ENCODE data around the gene BAIAP2.
A peak's percentile ranks its signal among the peaks of the same experiment; 100 is the strongest.

Gene BAIAP2

GRCh38 chr17:81091774-81092517 is 57.0 kb downstream of the BAIAP2 start:
- DNase-seq, result no peak

- no peak for DNase-seq
Measured at GRCh38 chr17:81092518-81093095, 57.7 kb downstream of the BAIAP2 start.

- no peak for DNase-seq
Measured at GRCh38 chr17:81093619-81094508, 58.9 kb downstream of the BAIAP2 start.

GRCh38 chr17:81094509-81095382 is 59.8 kb downstream of the BAIAP2 start:
- peak; percentile 87 to 92 for DNase-seq

- DNase-seq, result peak in 1 of 2 donors; percentile 13
Measured at GRCh38 chr17:81095383-81095762, 60.4 kb downstream of the BAIAP2 start.

GRCh38 chr17:81096741-81097133 is 61.8 kb downstream of the BAIAP2 start:
- DNase-seq, result no peak

GRCh38 chr17:81097134-81097942 is 62.4 kb downstream of the BAIAP2 start:
- DNase-seq, result peak; percentile 27 to 52

- DNase-seq, result peak in 1 of 2 donors; percentile 3
Measured at GRCh38 chr17:81097943-81098308, 63.0 kb downstream of the BAIAP2 start.

GRCh38 chr17:81099888-81100287 is 64.9 kb downstream of the BAIAP2 start:
- DNase-seq, result no peak

- DNase-seq, result no peak
Measured at GRCh38 chr17:81100668-81101067, 65.7 kb downstream of the BAIAP2 start.

GRCh38 chr17:81101614-81102306 is 66.8 kb downstream of the BAIAP2 start:
- peak; percentile 87 to 92 for DNase-seq

GRCh38 chr17:81102352-81102751 is 67.4 kb downstream of the BAIAP2 start:
- DNase-seq, result no peak

GRCh38 chr17:81102869-81103268 is 67.9 kb downstream of the BAIAP2 start:
- no peak for DNase-seq

GRCh38 chr17:81103379-81103778 is 68.4 kb downstream of the BAIAP2 start:
- no peak for DNase-seq

- no peak for DNase-seq
Measured at GRCh38 chr17:81106716-81107115, 71.8 kb downstream of the BAIAP2 start.

- no peak for DNase-seq
Measured at GRCh38 chr17:81108220-81108619, 73.3 kb downstream of the BAIAP2 start.

- no peak for DNase-seq
Measured at GRCh38 chr17:81109957-81110356, 75.0 kb downstream of the BAIAP2 start.

- DNase-seq, result no peak
Measured at GRCh38 chr17:81110488-81111040, 75.6 kb downstream of the BAIAP2 start.

GRCh38 chr17:81111066-81111465 is 76.1 kb downstream of the BAIAP2 start:
- DNase-seq, result no peak

GRCh38 chr17:81112450-81112849 is 77.5 kb downstream of the BAIAP2 start:
- no peak for DNase-seq
